GM23338 (cell line): Measurements from ENCODE around the gene RGL3.

Experiments used
- CREB1 ChIP-seq: fragments of 250-450 bp; sonication (Bioruptor Pico); IDR thresholded peaks from 2 replicates; pipeline ENCODE4 v1.5.0; 2020; ENCODE audit warnings: low read depth, mild to moderate bottlenecking, moderate library complexity
- CTCF ChIP-seq, 2 experiments: fragments of 200-600 bp in 1 of 2; sonication (generic) in 1 of 2; conservative IDR thresholded peaks; 2 replicates each; pipeline versions ENCODE4 v1.5.1 to v1.6.1; 2016 to 2017; ENCODE audit warnings: antibody characterized with exemption in 2 of 2, low read depth in 2 of 2, mild to moderate bottlenecking in 2 of 2, moderate library complexity in 1 of 2
- EZH2 ChIP-seq: fragments of 200-600 bp; sonication (generic); IDR thresholded peaks from one replicate; pipeline ENCODE4 v1.8.0; 2017; ENCODE audit warnings: antibody characterized with exemption, mild to moderate bottlenecking, low read depth; ENCODE audit not compliant: unreplicated experiment
- EZH2phosphoT487 ChIP-seq: fragments of 200-600 bp; sonication (generic); IDR thresholded peaks from one replicate; pipeline ENCODE4 v1.8.1; 2018; ENCODE audit warnings: antibody characterized with exemption; ENCODE audit not compliant: unreplicated experiment
- JUNB ChIP-seq: IDR thresholded peaks from one replicate; pipeline ENCODE4 v1.6.1; 2016; ENCODE audit warnings: antibody characterized with exemption; ENCODE audit not compliant: unreplicated experiment
- POLR2AphosphoS5 ChIP-seq: IDR thresholded peaks from 2 replicates; pipeline ENCODE4 v1.6.1; 2016; ENCODE audit warnings: antibody characterized with exemption, low read depth
- ZNF114 ChIP-seq: fragments of 250-450 bp; sonication (Bioruptor Pico); IDR thresholded peaks from 2 replicates; pipeline ENCODE4 v1.5.0; 2020; ENCODE audit warnings: mild to moderate bottlenecking, moderate library complexity
- ZNF331 ChIP-seq: fragments of 250-450 bp; sonication (Bioruptor Pico); IDR thresholded peaks from 2 replicates; pipeline ENCODE4 v1.5.0; 2020; ENCODE audit warnings: low read depth, mild to moderate bottlenecking, moderate library complexity
- TF ChIP-seq, protein P1 (sequence below): IDR thresholded peaks from one replicate; pipeline ENCODE4 v1.6.1; 2018; ENCODE audit warnings: antibody characterized with exemption; ENCODE audit not compliant: unreplicated experiment

- TF ChIP-seq CTCF (conservative IDR thresholded peaks at IDR 0.05; ENCODE audit: low read depth in 2 of 2) (no peak), POLR2AphosphoS5 (no peak), EZH2 (no peak), EZH2phosphoT487 (no peak), ZNF331 (no peak), ZNF114 (CRISPR knock-in tag) (no peak), CREB1 (CRISPR knock-in tag) (no peak), JUNB (no peak)
- TF ChIP-seq, protein P1, sequence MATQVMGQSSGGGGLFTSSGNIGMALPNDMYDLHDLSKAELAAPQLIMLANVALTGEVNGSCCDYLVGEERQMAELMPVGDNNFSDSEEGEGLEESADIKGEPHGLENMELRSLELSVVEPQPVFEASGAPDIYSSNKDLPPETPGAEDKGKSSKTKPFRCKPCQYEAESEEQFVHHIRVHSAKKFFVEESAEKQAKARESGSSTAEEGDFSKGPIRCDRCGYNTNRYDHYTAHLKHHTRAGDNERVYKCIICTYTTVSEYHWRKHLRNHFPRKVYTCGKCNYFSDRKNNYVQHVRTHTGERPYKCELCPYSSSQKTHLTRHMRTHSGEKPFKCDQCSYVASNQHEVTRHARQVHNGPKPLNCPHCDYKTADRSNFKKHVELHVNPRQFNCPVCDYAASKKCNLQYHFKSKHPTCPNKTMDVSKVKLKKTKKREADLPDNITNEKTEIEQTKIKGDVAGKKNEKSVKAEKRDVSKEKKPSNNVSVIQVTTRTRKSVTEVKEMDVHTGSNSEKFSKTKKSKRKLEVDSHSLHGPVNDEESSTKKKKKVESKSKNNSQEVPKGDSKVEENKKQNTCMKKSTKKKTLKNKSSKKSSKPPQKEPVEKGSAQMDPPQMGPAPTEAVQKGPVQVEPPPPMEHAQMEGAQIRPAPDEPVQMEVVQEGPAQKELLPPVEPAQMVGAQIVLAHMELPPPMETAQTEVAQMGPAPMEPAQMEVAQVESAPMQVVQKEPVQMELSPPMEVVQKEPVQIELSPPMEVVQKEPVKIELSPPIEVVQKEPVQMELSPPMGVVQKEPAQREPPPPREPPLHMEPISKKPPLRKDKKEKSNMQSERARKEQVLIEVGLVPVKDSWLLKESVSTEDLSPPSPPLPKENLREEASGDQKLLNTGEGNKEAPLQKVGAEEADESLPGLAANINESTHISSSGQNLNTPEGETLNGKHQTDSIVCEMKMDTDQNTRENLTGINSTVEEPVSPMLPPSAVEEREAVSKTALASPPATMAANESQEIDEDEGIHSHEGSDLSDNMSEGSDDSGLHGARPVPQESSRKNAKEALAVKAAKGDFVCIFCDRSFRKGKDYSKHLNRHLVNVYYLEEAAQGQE, result no peak
These were observed 71.5 kb downstream of the RGL3 start for GRCh38 chr19:11347546-11348039.
